Neural crest cell (in vitro differentiated cells): ENCODE measurements around the gene ARHGAP40. TPM values are rescaled to one million over a fixed set of nuclear protein-coding genes. Genes with fewer than 3 reads are reported as not detected.
A peak's percentile ranks its signal among the peaks of the same experiment; 100 is the strongest.

Experiments
- DNase-seq: peaks from one replicate; pipeline ENCODE4 v3.0.0; 2021; ENCODE audit warnings: low read depth, mixed read lengths, low spot score
- H3K27ac Mint-ChIP-seq: one replicate; pipeline ENCODE4 v1.8.0; 2021; ENCODE audit warnings: mild to moderate bottlenecking, mixed read lengths; ENCODE audit not compliant: unreplicated experiment
- H3K27me3 Mint-ChIP-seq: 2 replicates; pipeline ENCODE4 v1.8.0; 2021; ENCODE audit warnings: low read depth, mild to moderate bottlenecking, mixed read lengths
- H3K36me3 Mint-ChIP-seq: 2 replicates; pipeline ENCODE4 v1.8.0; 2021; ENCODE audit warnings: low read depth, mild to moderate bottlenecking, mixed read lengths
- H3K4me1 Mint-ChIP-seq: 2 replicates; pipeline ENCODE4 v1.8.0; 2021; ENCODE audit warnings: mixed read lengths
- H3K4me3 Mint-ChIP-seq: one replicate; pipeline ENCODE4 v1.8.0; 2021; ENCODE audit warnings: mild to moderate bottlenecking, mixed read lengths
- H3K9me3 Mint-ChIP-seq: 2 replicates; pipeline ENCODE4 v1.8.0; 2021; ENCODE audit warnings: mixed read lengths
- CTCF ChIP-seq: fragments of 200-600 bp; sonication (generic); conservative IDR thresholded peaks from 2 replicates; pipeline ENCODE4 v1.5.0; 2021; ENCODE audit warnings: antibody characterized with exemption, mild to moderate bottlenecking
- long read RNA-seq: library from polyadenylated mRNA; unstranded; transcript quantifications from one replicate; pipeline ENCODE4 v2.0.0, GENCODE V29; 2020
- total RNA-seq: library from RNA; stranded (reverse); gene quantifications from 2 replicates; pipeline ENCODE4 v1.2.1, GENCODE V29; 2021

ARHGAP40 gene
- not detected in 2 replicates for total RNA-seq
- long read RNA-seq = 0 reads

GRCh38 chr20:38601216-38602184, at the start of gene ARHGAP40:
TSS of gene ARHGAP40 (plus strand) at chr20:38601809.
- Mint-ChIP-seq H3K27me3 (peaks cover 53% of the 10 kb centered on the region), H3K4me3 (no peak within 1 kb of the TSS), H3K4me1 (peaks cover 19% of the 10 kb centered on the region), H3K36me3 (no peaks in the 10 kb centered on the region), H3K27ac (peak within 1 kb of the TSS; percentile 58), H3K9me3 (no peaks in the 10 kb centered on the region)
- DNase-seq = no peak
- peak; percentile 55 for TF ChIP-seq CTCF

GRCh38 chr20:38554986-38555385, 46.6 kb upstream of the ARHGAP40 start:
- no peak overlapping the region for H3K27ac Mint-ChIP-seq
- H3K27me3 Mint-ChIP-seq = no peaks in the 10 kb centered on the region
- H3K4me3 Mint-ChIP-seq = no peak overlapping the region
- peaks cover 20% of the 10 kb centered on the region for H3K36me3 Mint-ChIP-seq
- H3K4me1 Mint-ChIP-seq = peaks cover 5% of the 10 kb centered on the region
- TF ChIP-seq CTCF = no peak
- DNase-seq = no peak
- H3K9me3 Mint-ChIP-seq = no peaks in the 10 kb centered on the region

- Mint-ChIP-seq H3K9me3 (no peaks in the 10 kb centered on the region), H3K36me3 (peaks cover 21% of the 10 kb centered on the region), H3K4me1 (peaks cover 3% of the 10 kb centered on the region), H3K4me3 (no peak overlapping the region), H3K27ac (no peak overlapping the region), H3K27me3 (no peaks in the 10 kb centered on the region)
- DNase-seq = no peak
- TF ChIP-seq CTCF = no peak
Measured at GRCh38 chr20:38555395-38555794, 46.2 kb upstream of the ARHGAP40 start.

GRCh38 chr20:38557174-38557573, 44.4 kb upstream of the ARHGAP40 start:
- no peaks in the 10 kb centered on the region for H3K9me3 Mint-ChIP-seq
- no peaks in the 10 kb centered on the region for H3K27me3 Mint-ChIP-seq
- no peak for DNase-seq
- no peaks in the 10 kb centered on the region for H3K4me1 Mint-ChIP-seq
- H3K27ac Mint-ChIP-seq = no peak overlapping the region
- peaks cover 18% of the 10 kb centered on the region for H3K36me3 Mint-ChIP-seq
- TF ChIP-seq CTCF = no peak
- H3K4me3 Mint-ChIP-seq = no peak overlapping the region

GRCh38 chr20:38558596-38559360, 42.8 kb upstream of the ARHGAP40 start:
- Mint-ChIP-seq H3K27me3 (no peaks in the 10 kb centered on the region), H3K36me3 (peaks cover 18% of the 10 kb centered on the region), H3K4me3 (no peak overlapping the region), H3K9me3 (no peaks in the 10 kb centered on the region), H3K4me1 (no peaks in the 10 kb centered on the region), H3K27ac (no peak overlapping the region)
- no peak for TF ChIP-seq CTCF
- no peak for DNase-seq
